ENCODE measurements around the gene INPP5A. TPM values are rescaled to one million over a fixed set of nuclear protein-coding genes. Genes with fewer than 3 reads are reported as not detected.

Gene INPP5A
- total and polyA plus RNA-seq, 10 of the 15 experiments (the other 5 are each of a cell fraction or from before 2014, with no cell fraction given), result 0.52 to 15.0 (median 6.3) TPM

DNA sequence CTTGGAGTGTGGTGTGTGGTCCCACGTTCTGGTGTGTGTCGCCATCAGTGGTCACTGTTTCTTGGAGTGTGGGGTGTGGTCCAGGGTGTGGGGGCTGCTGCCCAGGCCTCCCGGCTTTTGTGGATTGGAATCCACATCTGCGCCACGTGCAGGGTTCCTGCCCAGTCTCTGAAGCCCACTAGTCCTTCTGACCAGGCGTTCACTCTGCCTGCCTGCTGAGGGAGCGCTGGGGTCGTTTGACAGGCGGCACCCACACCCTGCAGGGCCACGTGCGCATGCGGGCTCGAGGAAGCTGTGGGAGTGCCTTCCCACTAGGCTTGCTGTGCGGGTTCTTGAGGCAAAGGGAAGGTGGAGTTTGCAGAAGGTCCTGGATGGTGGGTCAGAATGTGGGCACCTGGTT lies 51.4 kb downstream of the INPP5A start:
- H3K9ac ChIP-seq (ENCODE audit: control insufficient read depth, insufficient read depth, low read length), result no peak overlapping the region
- WGBS (ENCODE audit: insufficient coverage, insufficient replicate concordance, low lambda C conversion rate, missing lambda C conversion rate), result 84% methylated on average over 14 of the region's 14 CpGs

DNA sequence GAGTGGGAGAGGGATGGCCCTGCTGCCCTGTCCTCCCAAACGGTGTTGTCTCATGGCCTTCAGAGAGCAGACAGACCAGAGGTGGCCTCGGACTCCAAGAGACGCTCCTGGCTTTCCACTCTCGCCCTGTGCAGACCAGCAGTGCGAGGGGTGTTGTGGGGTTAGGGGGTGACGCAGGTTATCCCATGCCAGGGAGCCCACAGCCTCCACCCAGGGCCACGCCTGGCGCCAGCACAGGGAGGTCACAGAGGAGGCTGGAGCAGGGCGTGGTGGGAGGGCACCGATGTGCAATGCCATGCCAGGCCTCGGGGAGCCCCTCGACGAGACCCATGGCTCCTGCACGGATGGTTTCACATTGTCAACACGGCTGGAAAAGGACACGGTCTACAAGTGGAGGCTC lies 52.1 kb downstream of the INPP5A start:
- Histone ChIP-seq H3K4me2 (ENCODE audit: control insufficient read depth, insufficient read depth) (no peak overlapping the region), H4K20me1 (ENCODE audit: control insufficient read depth, insufficient read depth) (no peaks in the 10 kb centered on the region), H3K9me3 (replicated peaks; ENCODE audit: control insufficient read depth, insufficient read depth, low read length) (peaks cover 2% of the 10 kb centered on the region; the same call in 2 of the 3 replicates), H3K27ac (ENCODE audit: control insufficient read depth, insufficient read depth) (no peak overlapping the region), H3K36me3 (ENCODE audit: control insufficient read depth in 2 of 2, insufficient read depth in 2 of 2, low read length in 1 of 2) (no peaks in the 10 kb centered on the region), H3K9ac (ENCODE audit: control insufficient read depth, insufficient read depth, low read length) (no peak overlapping the region), H3K79me2 (ENCODE audit: control insufficient read depth, insufficient read depth, low read length) (peaks cover 8% of the 10 kb centered on the region), H3K4me1 (ENCODE audit: control insufficient read depth, insufficient read depth, low read length) (peaks cover 27% of the 10 kb centered on the region), H3K4me3 (no peak overlapping the region), H2AFZ (ENCODE audit: control insufficient read depth, low read depth, low read length) (no peak overlapping the region), H3K27me3 (replicated peaks in 1 of 2; ENCODE audit: control insufficient read depth in 2 of 2, insufficient read depth in 2 of 2, low read length in 1 of 2) (no peaks in the 10 kb centered on the region)
- RAD21 ChIA-PET (ENCODE audit: unreplicated experiment), result no interaction called here
- in situ Hi-C loops (cut with MboI) (no loop called here), intact Hi-C loops (cut with micrococcal nuclease; ENCODE audit: unreplicated experiment) (loop anchor here (2.0 kb wide), 1 partner anchor 15 kb away; no protein-coding TSS in a partner anchor)
- SMC1A ChIA-PET (ENCODE audit: uncharacterized antibody, unreplicated experiment), result no interaction called here
- no peak for FAIRE-seq
- CTCF ChIA-PET, result no interaction called here
- no peak for DNase-seq (ENCODE audit: low read depth, low spot score)
- ATAC-seq, result no peak
- POLR2A ChIA-PET, result no interaction called here
- no TSS peak for BruUV-seq (replicated peaks)
- TF ChIP-seq SMAD5 (IDR thresholded peaks at IDR 0.05; ENCODE audit: low read depth) (no peak), EED (IDR thresholded peaks at IDR 0.05; ENCODE audit: low read depth) (no peak), DPF2 (IDR thresholded peaks at IDR 0.05) (no peak), STAT3 (IDR thresholded peaks at IDR 0.05; ENCODE audit: low read depth, low read length) (no peak), MYB (IDR thresholded peaks at IDR 0.05; ENCODE audit: borderline replicate concordance, low read depth, low read length) (no peak), NBN (IDR thresholded peaks at IDR 0.05) (no peak), BHLHE40 (IDR thresholded peaks at IDR 0.05; ENCODE audit: borderline replicate concordance in 1 of 2, low read depth in 2 of 2, low read length in 1 of 2) (no peak), SMARCA5 (IDR thresholded peaks at IDR 0.05) (no peak), RBBP5 (conservative IDR thresholded peaks at IDR 0.05) (no peak), MXI1 (IDR thresholded peaks at IDR 0.05; ENCODE audit: low read depth, low read length) (no peak), PML (IDR thresholded peaks at IDR 0.05; ENCODE audit: low read length) (no peak)
- WGBS (ENCODE audit: insufficient coverage, insufficient replicate concordance, low lambda C conversion rate, missing lambda C conversion rate), result over 99% methylated on average over 15 of the region's 16 CpGs

More for the DNA sequence above, 51.4 kb downstream of the INPP5A start:
- no peak for ATAC-seq
- Histone ChIP-seq H3K4me1 (ENCODE audit: control insufficient read depth, insufficient read depth, low read length) (peaks cover 21% of the 10 kb centered on the region), H3K79me2 (ENCODE audit: control insufficient read depth, insufficient read depth, low read length) (peaks cover 5% of the 10 kb centered on the region), H3K9me3 (replicated peaks; ENCODE audit: control insufficient read depth, insufficient read depth, low read length) (peaks cover 2% of the 10 kb centered on the region; the same call in 2 of the 3 replicates), H3K36me3 (ENCODE audit: control insufficient read depth in 2 of 2, insufficient read depth in 2 of 2, low read length in 1 of 2) (no peaks in the 10 kb centered on the region), H3K4me2 (ENCODE audit: control insufficient read depth, insufficient read depth) (peak overlapping the region; percentile 81; the same call in 1 of the 2 replicates), H4K20me1 (ENCODE audit: control insufficient read depth, insufficient read depth) (no peaks in the 10 kb centered on the region), H3K27ac (ENCODE audit: control insufficient read depth, insufficient read depth) (no peak overlapping the region; the same call in 1 of the 2 replicates), H3K4me3 (no peak overlapping the region), H3K27me3 (replicated peaks in 1 of 2; ENCODE audit: control insufficient read depth in 2 of 2, insufficient read depth in 2 of 2, low read length in 1 of 2) (no peaks in the 10 kb centered on the region), H2AFZ (ENCODE audit: control insufficient read depth, low read depth, low read length) (no peak overlapping the region)
- CTCF ChIA-PET, result no interaction called here
- no TSS peak for BruUV-seq (replicated peaks)
- in situ Hi-C loops (cut with MboI) (no loop called here), intact Hi-C loops (cut with micrococcal nuclease; ENCODE audit: unreplicated experiment) (loop anchor here (2.0 kb wide), 1 partner anchor 14 kb away; no protein-coding TSS in a partner anchor)
- no peak for TF ChIP-seq ZNF274 (IDR thresholded peaks at IDR 0.05; ENCODE audit: insufficient read depth, insufficient read length)
- 0 out of 2 replicates have a peak, but pooled peaks have one; percentile 24 for TF ChIP-seq SMARCA5 (IDR thresholded peaks at IDR 0.05)
- TF ChIP-seq FOS (IDR thresholded peaks at IDR 0.05; ENCODE audit: borderline replicate concordance, extremely low read depth, insufficient read length), result no peak
- TF ChIP-seq SMC3 (IDR thresholded peaks at IDR 0.05; ENCODE audit: borderline replicate concordance, low read length), result no peak
- no peak for TF ChIP-seq TCF12 (IDR thresholded peaks at IDR 0.05; ENCODE audit: low read depth, low read length)
- POLR2A ChIA-PET, result no interaction called here
- DNase-seq (ENCODE audit: low read depth, low spot score), result no peak
- RAD21 ChIA-PET (ENCODE audit: unreplicated experiment), result interaction anchor here (2.2 kb wide), 1 partner anchor 17 kb away, joined by 18 read pairs; no protein-coding TSS in a partner anchor
- FAIRE-seq, result no peak
- SMC1A ChIA-PET (ENCODE audit: uncharacterized antibody, unreplicated experiment), result no interaction called here

All from GM12878 (cell line).